Adrenal gland (tissue), 5 donors: Measurements from ENCODE around the gene NELFB.

Source experiments
- CTCF ChIP-seq, 6 experiments: fragments of 450-650 bp in 4 of 6; fragments of 200-600 bp in 2 of 6; sonication (generic) in 1 of 6; IDR thresholded peaks; 1 replicate in 5 of 6; 2 replicates in 1 of 6; pipeline versions ENCODE4 v1.5.1 to v1.8.0; 2016 to 2021; ENCODE audit warnings: antibody characterized with exemption in 6 of 6, mild to moderate bottlenecking in 2 of 6, moderate library complexity in 1 of 6
- POLR2A ChIP-seq, 2 donors: fragments of 450-650 bp; IDR thresholded peaks; one replicate each; pipeline ENCODE4 v1.6.1; 2017; ENCODE audit warnings: antibody characterized with exemption in 2 of 2, mild to moderate bottlenecking in 2 of 2, moderate library complexity in 1 of 2
- donor health status: DM: no; HTN: no; CAD: no.

- TF ChIP-seq CTCF (IDR thresholded peaks at IDR 0.05) (no peak), POLR2A (IDR thresholded peaks at IDR 0.05) (no peak)
These were observed 4.6 kb upstream of the NELFB start for GRCh38 chr9:137250329-137251193.
